ENCODE measurements around the gene PNLDC1.
"Not testable (repeated sequence)": the region's sequence is repeated elsewhere in the genome, so short reads cannot be mapped to it uniquely, and the experiment has no call there.

GRCh38 chr6:159849851-159850250 is 49.8 kb downstream of the PNLDC1 start:
- TF ChIP-seq CTCF, POLR2A (IDR thresholded peaks at IDR 0.05): not testable (repeated sequence)

Data from testis (tissue), 2 donors.